GM12892 (cell line): ENCODE data around the gene EPHB6.

Experiments used
- POLR2AphosphoS5 ChIP-seq: IDR thresholded peaks from 2 replicates; pipeline ENCODE4 v1.6.1; 2011; ENCODE audit warnings: low read depth, low read length, control low read depth
- TAF1 ChIP-seq: IDR thresholded peaks from 2 replicates; pipeline ENCODE4 v1.6.1; 2011; ENCODE audit warnings: low read depth, mild to moderate bottlenecking, control low read depth, low read length, borderline replicate concordance

GRCh38 chr7:142896741-142897379 lies 42.0 kb downstream of the EPHB6 start:
- TF ChIP-seq POLR2AphosphoS5, result no peak
- no peak for TF ChIP-seq TAF1
